Endometrial microvascular endothelial cells (primary cell): ENCODE measurements around the gene IFNE. TPM values are rescaled to one million over a fixed set of nuclear protein-coding genes. Genes with fewer than 3 reads are reported as not detected.
"Not testable (repeated sequence)": the region's sequence is repeated elsewhere in the genome, so short reads cannot be mapped to it uniquely, and the experiment has no call there.

Source experiments
- in situ Hi-C: cut with HindIII; loops from 2 replicates; pipeline ENCODE4 v1.10.0; 2017; ENCODE audit warnings: low sequenced_read_pairs, low pct_unique_long_range_greater_than_20kb; ENCODE audit errors: inconsistent ontology term
- total RNA-seq: library from RNA; depleted of rRNA; stranded (reverse); fragments of >200 nt; gene quantifications from one replicate; pipeline ENCODE4 v1.2.3, GENCODE V29; 2015; ENCODE audit errors: inconsistent ontology term

The IFNE gene
- total RNA-seq, 1 donor from 2014 or later, result 2.1 TPM

DNA sequence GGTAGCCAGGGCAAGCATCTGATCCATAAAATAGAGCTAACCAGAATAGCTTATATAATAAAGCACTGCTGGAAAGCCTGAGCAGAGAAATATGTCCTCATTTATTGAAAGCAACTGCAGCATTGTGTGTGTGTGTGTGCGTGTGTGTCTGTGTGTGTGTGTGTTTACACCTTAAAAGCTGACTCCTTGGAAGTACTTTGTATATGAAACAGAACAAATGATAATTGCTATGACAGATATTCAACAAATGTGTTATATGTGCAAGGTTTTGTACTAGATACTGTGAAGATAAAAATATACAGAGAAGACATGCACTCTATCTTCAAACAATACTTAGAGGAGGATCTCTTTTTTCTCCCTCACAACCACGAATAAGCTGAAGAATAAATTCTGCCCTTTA, 22.0 kb upstream of the IFNE start:
- in situ Hi-C loops, result no loop called here

DNA sequence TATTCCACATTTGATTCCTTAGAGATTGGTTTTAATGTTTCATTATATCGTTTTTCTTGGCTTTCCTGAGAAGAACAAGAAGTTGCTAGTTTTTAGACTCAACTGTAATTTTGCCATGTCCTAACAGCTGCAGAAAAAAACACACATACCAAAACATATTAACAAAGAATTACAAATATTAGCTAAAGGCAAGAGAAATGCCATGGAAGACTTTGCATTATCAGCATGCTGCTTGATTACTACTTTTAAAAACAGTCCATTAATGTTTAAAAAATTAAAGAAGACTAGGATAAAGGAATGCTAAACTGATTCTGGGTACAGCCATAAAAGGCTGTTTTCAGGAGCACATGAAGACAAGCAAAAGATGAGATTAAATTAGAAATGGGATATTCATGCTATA, 20.5 kb upstream of the IFNE start:
- in situ Hi-C loops, result no loop called here

DNA sequence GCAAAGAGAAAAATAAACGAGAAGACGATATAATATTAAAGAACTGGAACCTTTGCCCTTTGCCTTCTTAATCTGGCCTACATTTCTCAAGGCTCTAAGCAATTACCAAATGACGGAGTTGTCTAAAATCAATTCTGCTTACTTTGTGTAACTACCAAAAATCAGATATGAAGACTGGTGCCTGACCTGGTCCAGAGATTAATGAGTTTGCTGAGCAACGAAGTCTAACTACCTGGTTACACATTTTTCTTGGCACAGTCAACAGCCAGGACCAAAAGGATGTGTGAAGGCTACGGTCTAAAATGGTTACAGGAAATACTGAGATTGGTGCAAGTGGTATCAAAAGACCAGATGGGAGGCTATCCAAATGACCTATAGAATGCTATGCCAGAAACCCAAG, 17.8 kb upstream of the IFNE start:
- in situ Hi-C loops, result no loop called here

DNA sequence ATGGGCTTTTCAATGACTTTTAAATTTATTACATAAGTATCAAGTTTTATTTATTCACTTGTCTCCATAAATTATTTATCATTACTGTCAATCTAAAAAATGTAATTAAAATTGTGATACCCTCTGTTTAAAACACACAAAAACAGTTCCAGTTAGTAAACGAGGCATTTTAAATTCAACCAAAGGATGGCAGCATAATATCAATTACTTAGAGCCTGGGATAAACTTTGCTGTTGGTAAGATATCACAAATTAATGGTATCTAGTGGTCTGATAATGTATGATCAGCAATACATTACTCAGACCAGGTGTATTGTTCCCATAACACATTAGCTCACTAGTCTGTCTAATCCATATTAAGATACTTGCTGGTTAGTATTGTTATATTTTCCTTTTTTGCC, 9.6 kb upstream of the IFNE start:
- in situ Hi-C loops, result no loop called here

DNA sequence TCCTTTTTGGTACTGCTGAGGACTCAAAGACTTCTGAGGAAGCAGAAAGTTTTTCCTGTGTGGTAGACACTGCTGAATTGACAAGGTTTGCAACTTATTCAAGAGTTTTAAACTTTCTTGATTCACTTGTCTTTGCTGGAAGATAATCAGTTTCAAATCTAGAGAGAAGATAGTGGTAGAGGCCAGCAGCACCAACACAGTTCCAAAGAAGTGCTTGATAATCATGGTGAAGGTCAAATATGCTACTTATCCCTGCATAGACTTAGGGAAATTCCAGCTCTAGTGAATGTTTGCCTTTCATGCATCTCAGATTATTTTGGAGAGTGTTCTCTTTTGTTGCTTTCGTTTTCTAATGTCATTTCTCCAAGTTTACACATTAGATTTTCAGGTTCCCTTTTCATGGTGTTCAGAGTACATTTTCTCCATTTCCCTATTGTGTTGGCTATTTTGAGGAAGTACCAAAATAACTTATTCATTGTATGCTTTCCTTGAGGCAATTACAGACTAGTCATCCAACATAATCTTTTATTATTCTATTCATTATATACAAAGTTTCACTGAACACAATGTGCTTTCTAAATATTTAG, 550 bp downstream of the IFNE start:
- in situ Hi-C loops, result no loop called here

DNA sequence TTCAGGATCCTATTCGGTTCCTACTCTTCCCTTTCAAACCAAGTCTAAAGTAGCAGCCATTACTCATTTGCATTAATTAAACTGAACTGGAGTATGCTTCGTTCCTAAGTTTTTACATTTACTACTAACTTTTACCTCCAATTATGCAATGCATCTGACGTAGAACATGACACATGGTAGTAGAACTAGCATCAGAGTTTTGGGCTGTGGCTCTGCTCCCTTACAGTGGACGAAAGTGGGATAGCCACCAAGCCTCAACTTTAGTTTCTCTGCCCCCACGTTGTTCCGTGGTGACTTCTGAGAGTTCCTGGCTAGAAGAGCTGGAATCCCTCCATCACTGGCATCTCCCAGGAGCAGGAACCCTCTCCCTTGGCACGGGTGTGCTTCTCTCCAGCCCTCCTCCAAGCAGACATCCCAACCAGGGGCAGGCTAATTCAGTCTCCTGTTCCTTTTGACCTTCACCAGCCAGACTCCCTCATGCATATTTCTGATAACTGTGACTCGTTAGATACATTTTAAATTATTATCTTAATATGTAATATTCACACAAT, 2.9 kb downstream of the IFNE start:
- in situ Hi-C loops, result no loop called here

DNA sequence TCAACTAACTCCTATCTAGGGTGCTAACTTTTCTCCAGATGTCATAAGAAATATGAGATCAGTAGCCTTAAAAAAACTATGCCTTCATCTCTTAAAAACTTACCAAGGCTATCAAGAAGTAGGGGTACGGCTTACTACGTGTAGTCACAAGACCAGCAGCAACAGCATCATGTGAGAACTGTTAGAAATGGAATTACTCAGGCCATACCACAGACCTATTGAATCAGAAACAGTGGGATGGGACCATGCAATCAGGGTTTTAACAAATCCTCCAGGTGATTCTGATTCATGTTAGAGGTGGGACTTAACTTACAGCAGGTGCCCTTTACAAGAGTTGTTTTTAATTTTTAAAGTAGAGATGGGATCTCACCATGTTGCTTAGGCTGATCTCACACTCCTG, 4.6 kb downstream of the IFNE start:
- in situ Hi-C loops, result no loop called here

DNA sequence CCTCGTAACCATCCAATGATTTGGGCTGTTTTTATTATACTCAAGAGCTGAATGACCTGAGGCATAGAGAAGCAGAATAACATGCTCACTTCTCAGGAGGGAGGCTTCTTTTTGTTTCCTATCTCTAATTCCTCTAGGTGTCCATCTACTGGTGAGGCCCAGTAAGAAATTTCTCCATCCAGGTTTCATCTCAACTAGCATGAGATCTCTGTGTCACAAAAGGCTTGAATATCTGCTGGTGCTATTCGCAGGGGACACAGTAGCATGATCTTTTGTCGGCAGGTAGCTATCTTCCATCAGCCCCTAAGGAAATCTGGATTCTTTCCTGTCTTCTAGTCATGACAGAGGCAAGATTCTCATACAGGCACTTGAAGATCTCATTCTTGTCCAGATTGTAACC, 8.9 kb downstream of the IFNE start:
- in situ Hi-C loops, result no loop called here

DNA sequence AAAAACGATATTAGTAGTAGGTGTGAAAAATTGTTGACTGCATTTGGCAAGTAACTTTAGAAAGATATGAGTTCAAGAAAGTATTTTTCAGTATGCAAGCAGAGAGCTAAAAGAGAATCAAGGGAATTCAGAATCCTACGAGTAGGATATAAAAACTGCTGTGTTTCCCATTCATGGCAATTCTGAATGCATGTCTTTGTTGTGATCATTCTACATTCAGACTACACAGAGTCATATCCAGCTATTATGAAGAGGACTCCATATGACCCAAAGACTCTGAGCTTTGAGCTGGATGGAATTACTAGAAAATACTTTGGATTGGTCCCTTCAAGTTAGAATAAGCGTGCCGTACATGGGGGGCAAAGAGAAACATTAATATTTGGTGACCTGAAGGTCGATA, 12.0 kb downstream of the IFNE start:
- in situ Hi-C loops, result no loop called here

DNA sequence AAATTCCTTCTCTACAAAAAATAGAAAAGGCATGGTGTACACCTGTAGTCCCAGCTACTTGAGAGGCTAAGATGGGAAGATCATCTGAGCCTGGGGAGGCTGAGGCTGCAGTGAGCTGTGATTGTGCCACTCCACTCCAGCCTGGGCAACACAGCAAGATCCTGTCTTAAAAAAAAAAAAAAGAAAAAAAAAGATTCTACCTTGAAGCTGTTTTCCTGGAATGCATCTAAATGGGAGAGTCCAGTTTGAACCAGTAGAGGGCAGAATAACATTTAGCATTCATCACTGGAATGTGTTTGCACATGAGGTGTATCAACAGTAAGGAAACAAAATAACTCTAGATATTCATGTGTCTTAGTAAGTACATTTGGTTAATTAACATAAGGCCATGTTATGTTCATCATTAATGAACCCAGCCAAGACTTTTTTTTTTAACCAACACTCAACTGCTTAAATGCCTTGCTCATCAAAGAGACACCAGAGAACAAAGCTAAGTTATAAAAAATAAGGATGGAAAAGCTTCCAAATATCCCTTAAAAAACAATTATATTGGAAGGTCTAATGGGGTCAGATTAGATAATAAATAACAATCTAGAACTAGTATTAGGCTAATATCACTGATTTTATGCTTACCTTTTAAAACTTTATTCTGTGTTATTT, 16.1 kb downstream of the IFNE start:
- in situ Hi-C loops, result no loop called here

DNA sequence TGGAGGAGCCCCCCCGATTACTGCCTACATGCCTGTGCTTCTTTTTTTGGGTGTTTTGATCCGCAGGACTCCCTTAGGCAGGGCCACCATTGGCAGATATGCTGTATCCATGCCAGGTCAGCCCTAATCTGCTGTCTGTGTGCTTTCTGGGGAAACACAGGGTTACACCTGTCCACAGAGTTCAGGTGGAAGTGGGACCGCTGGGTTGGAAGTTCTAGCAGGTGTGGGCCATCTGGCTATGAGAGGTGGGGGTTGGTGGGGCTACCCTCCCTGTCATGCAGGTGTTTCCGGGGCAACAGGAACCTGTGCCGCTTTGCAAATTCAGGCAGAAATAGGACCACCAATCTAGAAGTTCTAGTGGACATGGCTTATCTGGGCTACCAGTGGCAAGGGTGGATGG, 17.0 kb downstream of the IFNE start:
- in situ Hi-C loops, result no loop called here

DNA sequence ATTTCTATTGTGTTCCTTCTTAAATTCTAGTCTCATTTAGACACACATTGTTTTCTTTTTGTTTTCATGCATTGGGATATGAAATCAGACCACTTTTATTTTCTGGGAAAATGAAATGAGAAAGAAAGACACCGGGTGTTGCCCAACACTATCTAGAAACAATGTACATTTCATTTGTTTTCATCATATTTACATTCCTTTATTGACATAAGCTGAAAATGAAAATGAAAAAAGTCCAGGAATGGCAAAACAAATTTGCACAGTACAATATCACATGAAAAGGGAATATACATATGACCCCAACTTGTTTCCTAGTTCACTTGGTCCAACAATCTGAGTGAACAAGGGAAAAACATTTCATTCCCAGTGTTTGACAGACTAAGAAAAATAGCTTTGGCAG, 20.7 kb downstream of the IFNE start:
- in situ Hi-C loops, result no loop called here

DNA sequence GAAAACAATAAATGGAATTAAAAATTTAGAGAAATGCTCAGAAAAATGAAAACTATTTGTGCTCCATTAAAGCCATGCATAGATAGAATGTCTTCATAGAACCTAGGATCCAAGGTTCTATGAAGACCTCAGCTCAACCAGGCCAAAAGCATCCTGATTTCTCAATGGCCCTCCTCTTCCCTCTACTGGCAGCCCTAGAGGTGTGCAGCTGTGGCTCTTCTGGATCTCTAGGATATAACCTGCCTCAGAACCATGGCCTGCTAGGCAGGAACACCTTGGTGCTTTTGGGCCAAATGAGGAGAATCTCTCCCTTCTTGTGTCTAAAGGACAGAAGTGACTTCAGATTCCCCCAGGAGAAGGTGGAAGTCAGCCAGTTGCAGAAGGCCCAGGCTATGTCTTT, 26.8 kb downstream of the IFNE start:
- in situ Hi-C loops, result no loop called here

DNA sequence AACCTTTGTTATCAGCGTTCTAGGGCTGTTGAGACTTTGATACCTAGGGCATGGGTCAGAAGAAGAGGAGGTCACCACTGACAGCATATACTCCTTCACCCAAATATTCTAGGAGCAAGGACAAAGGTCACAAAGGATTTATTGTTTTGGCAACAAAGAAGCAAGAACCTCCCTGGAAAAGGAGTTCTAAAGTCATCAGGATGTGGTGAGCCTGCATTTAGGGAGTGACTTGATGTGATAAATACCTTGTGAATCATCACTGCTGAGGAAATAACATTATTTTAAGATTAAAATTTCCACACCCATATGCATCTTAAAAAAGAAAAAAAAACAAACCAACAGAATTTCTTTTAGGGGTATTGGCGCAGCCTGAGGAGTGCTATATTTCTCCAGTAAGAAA, 28.0 kb downstream of the IFNE start:
- in situ Hi-C loops, result no loop called here

DNA sequence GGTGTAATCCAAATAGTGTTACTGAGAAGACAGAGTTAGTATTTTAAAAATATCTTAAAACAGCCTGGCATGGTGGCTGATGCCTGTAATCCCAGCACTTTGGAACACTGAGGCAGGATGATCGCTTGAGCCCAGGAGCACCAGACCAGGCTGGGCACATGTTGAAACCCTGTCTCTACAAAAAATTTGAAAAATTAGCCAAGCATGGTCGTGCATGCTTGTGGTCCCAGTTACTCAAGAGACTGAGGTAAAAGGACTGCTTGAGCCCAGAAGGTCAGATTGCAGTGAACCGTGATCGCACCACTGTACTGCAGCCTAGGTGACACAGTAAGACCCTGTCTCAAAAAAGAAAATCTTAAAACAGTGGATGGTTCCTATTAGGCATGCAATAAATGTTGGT, 29.4 kb downstream of the IFNE start:
- in situ Hi-C loops, result no loop called here

DNA sequence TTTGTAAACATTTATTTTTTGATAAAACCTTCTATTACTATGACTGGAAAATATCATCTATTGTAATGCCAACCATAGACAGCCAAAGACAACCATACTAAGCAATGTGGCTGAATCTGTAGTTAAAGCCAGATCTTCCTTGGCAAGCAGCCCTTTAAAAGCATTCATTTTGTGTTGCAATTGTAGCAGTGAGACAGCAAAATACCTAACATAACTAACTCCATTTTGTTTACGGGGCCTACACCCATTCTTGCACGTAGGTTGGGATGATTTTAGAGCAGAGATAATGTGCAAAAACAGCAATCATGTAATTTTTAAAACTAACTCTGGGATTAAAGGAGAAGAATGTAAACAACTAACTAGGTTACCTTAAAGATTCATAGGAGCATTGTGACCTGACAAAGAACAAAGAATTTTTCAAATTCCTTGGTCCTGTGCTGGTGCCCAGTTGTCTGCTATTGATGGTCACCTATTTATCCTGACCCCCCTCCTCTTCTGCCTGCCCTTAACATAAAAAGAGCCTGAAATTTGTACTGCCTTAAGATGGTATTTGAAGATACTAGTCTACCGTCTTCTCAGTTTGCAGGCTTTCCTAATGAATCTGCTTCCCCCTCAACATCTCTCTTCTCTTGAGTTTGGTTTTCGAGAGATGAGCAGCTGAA, 31.2 kb downstream of the IFNE start:
- in situ Hi-C loops, result no loop called here

DNA sequence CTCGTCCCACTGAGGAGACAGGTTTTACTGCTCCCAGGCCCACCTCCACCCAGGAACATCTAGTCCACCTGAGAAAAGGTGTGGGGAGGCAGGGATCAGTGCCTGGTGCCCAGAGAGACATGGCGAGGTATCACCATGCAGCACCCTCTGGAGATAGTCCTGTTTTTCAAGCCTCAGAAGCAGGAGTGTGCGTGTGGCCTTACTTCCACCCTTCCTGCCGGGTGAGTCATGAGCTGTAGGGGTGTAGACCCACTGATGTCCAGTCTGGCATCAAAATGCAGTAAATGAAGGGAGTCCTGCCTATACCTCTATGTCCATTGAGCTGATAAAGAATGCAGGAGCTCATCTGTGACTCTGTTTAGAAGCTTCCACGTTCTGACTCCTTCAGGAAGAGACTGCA, 32.8 kb downstream of the IFNE start:
- in situ Hi-C loops, result not testable (repeated sequence)

DNA sequence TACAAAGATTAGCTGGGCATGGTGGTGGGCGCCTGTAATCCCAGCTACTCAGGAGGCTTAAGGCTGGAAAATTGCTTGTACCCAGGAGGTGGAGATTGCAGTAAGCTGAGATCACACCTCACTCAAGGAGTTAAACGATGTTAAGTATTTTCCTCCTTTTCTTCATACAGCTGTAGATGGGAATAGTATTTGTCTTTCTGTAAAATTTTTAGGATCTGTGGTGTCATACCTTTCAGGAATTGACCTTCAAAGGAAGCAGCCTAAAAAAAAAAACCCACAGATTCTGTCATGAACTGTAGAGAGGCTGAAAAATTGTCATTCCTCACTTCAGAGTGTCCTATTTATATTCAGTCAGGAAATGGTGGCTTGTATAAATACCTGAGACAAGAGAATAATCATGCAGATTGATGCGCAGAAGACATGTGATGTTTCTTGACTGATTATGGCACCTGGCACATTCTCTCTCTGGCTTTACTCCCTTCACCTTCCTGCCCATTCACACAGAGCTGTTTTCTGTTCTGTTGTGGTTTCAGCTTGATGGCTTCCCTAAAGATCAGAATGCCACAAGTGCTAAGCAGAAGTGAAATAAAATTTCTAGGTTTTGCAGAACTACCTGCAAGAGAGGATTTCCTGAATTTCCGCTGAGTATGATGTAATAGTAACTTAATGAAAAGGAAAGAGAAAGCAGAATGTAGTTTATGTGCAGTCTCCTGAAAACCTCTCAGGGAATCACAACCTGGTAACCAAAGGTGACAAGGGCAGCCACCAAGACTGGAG, 38.1 kb downstream of the IFNE start:
- in situ Hi-C loops, result no loop called here

DNA sequence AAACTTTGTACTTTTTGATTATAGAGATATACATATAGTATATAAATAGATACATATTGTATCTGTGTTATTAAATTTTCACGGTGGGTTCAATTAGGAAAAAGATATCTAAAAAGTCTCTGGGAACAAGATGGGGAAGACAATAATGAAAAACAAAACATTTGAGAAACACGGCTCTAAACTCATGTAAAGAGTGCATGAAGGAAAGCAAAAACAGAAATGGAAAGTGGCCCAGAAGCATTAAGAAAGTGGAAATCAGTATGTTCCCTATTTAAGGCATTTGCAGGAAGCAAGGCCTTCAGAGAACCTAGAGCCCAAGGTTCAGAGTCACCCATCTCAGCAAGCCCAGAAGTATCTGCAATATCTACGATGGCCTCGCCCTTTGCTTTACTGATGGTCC, 42.0 kb downstream of the IFNE start, which contains the start of gene IFNA1:
Gene IFNA1 (plus strand): TSS at position 301 of the 400 bp plus-strand sequence. CDS start 69 bp downstream, at position 370.
- in situ Hi-C loops, result no loop called here

DNA sequence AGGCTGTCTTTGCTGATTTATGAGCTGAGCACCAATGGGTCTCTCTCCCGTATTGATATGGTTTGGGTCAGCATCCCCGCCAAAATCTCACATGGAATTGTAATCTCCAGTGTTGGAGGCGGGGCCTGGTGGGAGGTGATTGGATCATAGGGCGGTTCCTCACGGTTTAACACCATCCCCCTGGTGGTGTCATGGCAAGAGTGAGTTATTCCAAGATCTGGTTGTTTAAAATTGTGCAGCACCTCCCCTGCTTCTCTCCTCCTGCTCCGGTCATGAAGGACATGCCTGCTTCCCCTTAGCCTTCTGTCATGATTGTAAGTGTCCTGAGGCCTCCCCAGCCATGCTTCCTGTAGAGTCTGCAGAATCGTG, 47.1 kb downstream of the IFNE start:
- in situ Hi-C loops, result not testable (repeated sequence)
